K562 (cell line): ENCODE data around the gene GADD45B. TPM values are rescaled to one million over a fixed set of nuclear protein-coding genes. Genes with fewer than 3 reads are reported as not detected.

ENCODE experiments used
- BDP1 ChIP-seq: IDR thresholded peaks from 3 replicates; pipeline ENCODE4 v1.6.1; 2011; ENCODE audit not compliant: insufficient read length, insufficient read depth
- BMI1 ChIP-seq: fragments of 150-350 bp; IDR thresholded peaks from 2 replicates; pipeline ENCODE4 v1.6.1; 2014; ENCODE audit warnings: low read length
- BRF2 ChIP-seq: IDR thresholded peaks from 3 replicates; pipeline ENCODE4 v1.6.1; 2011; ENCODE audit warnings: borderline replicate concordance, mild to moderate bottlenecking; ENCODE audit not compliant: insufficient read length, insufficient read depth
- CREB5 ChIP-seq: fragments of 250-450 bp; sonication (Bioruptor Pico); IDR thresholded peaks from 2 replicates; pipeline ENCODE4 v1.5.0; 2020; ENCODE audit warnings: mild to moderate bottlenecking
- DNMT1 ChIP-seq: fragments of 450-650 bp; IDR thresholded peaks from 2 replicates; pipeline ENCODE4 v1.6.1; 2016; ENCODE audit warnings: antibody characterized with exemption, mild to moderate bottlenecking
- ELK1 ChIP-seq: sonication (generic); formaldehyde crosslinking; IDR thresholded peaks from 2 replicates; pipeline ENCODE4 v1.8.1; 2022; ENCODE audit warnings: missing genetic modification reagents
- FOXA1 ChIP-seq: fragments of 450-650 bp; IDR thresholded peaks from 2 replicates; pipeline ENCODE4 v1.6.1; 2016; ENCODE audit warnings: mild to moderate bottlenecking, borderline replicate concordance
- HDAC1 ChIP-seq, 2 experiments: fragments of 450-650 bp; IDR thresholded peaks; 2 replicates each; pipeline ENCODE4 v1.6.1; 2016 to 2017; ENCODE audit warnings: inconsistent platforms in 1 of 2, mild to moderate bottlenecking in 1 of 2, moderate library complexity in 1 of 2
- NR2C2 ChIP-seq, 2 experiments: fragments of 200-800 bp in 1 of 2; sonication (Bioruptor generic) in 1 of 2; sonication (generic) in 1 of 2; formaldehyde crosslinking in 1 of 2; IDR thresholded peaks; 2 replicates each; pipeline versions ENCODE4 v1.6.1 to v1.8.0; 2016 to 2022; ENCODE audit warnings: mild to moderate bottlenecking in 1 of 2, missing compliant biosample characterization in 1 of 2, missing genetic modification characterization in 1 of 2, missing genetic modification reagents in 1 of 2
- RAD21 ChIP-seq, 2 experiments: fragments of 250-450 bp in 1 of 2; fragments of 450-650 bp in 1 of 2; sonication (Bioruptor Pico) in 1 of 2; formaldehyde crosslinking in 1 of 2; IDR thresholded peaks in 1 of 2; conservative IDR thresholded peaks in 1 of 2; 2 replicates each; pipeline versions ENCODE4 v1.4.0 to v1.8.0; 2020 to 2022; ENCODE audit warnings: mild to moderate bottlenecking in 2 of 2, moderate library complexity in 1 of 2
- SAFB ChIP-seq: fragments of 200-400 bp; formaldehyde crosslinking; IDR thresholded peaks from 2 replicates; pipeline ENCODE4 v1.6.1; 2017; ENCODE audit warnings: low read depth, low read length, borderline replicate concordance
- SAFB2 ChIP-seq: fragments of 200-400 bp; formaldehyde crosslinking; IDR thresholded peaks from 2 replicates; pipeline ENCODE4 v1.6.1; 2018; ENCODE audit warnings: borderline replicate concordance, low read length, low read depth, moderate library complexity; ENCODE audit not compliant: severe bottlenecking
- SETDB1 ChIP-seq: IDR thresholded peaks from one replicate; pipeline ENCODE4 v1.6.1; 2012; ENCODE audit warnings: low read length, control low read depth, inconsistent platforms
- STAG1 ChIP-seq: sonication (generic); formaldehyde crosslinking; IDR thresholded peaks from 2 replicates; pipeline ENCODE4 v1.5.0; 2020; ENCODE audit warnings: missing genetic modification reagents, borderline replicate concordance
- TBL1XR1 ChIP-seq, 2 experiments: IDR thresholded peaks; 2 replicates each; pipeline ENCODE4 v1.6.1; 2012; ENCODE audit warnings: improper control_type of control experiment in 2 of 2, low read length in 2 of 2, mild to moderate bottlenecking in 1 of 2
- XRCC5 ChIP-seq: fragments of 200-400 bp; formaldehyde crosslinking; IDR thresholded peaks from 2 replicates; pipeline ENCODE4 v1.6.1; 2017; ENCODE audit warnings: low read depth, mild to moderate bottlenecking, low read length
- ZNF133 ChIP-seq: fragments of 250-450 bp; sonication (Bioruptor Pico); IDR thresholded peaks from 2 replicates; pipeline ENCODE4 v1.4.0; 2020; ENCODE audit warnings: mild to moderate bottlenecking
- ZNF184 ChIP-seq: sonication (generic); formaldehyde crosslinking; IDR thresholded peaks from 2 replicates; pipeline ENCODE4 v1.5.0; 2020; ENCODE audit warnings: missing genetic modification reagents
- ZNF395 ChIP-seq: fragments of 200-800 bp; sonication (Bioruptor generic); IDR thresholded peaks from 2 replicates; pipeline ENCODE4 v1.6.1; 2017; ENCODE audit warnings: missing genetic modification characterization, missing compliant biosample characterization
- ZNF444 ChIP-seq: fragments of 250-450 bp; sonication (Bioruptor Pico); IDR thresholded peaks from 2 replicates; pipeline ENCODE4 v1.4.0; 2020; ENCODE audit warnings: mild to moderate bottlenecking, moderate library complexity
- ZNF583 ChIP-seq: fragments of 250-450 bp; sonication (Bioruptor Pico); IDR thresholded peaks from 2 replicates; pipeline ENCODE4 v1.4.0; 2020
- ZNF584 ChIP-seq: fragments of 200-800 bp; sonication (Bioruptor generic); IDR thresholded peaks from 2 replicates; pipeline ENCODE4 v1.6.1; 2016; ENCODE audit warnings: low read depth, mild to moderate bottlenecking, missing genetic modification characterization, missing compliant biosample characterization
- polyA plus RNA-seq, 8 experiments: library from polyadenylated mRNA; depleted of rRNA in 4 of 8; stranded (reverse) in 5 of 8; unstranded in 3 of 8; fragments of >200 nt; fragmentation: Nextera tagmentation in 2 of 8; fragmentation: Illumina TruSeq in 1 of 8; extraction: Ambion mirVana in 2 of 8; extraction: Trizol in 1 of 8; gene quantifications; 2 replicates each; pipeline versions ENCODE4 v1.2.1 to v1.2.3, GENCODE V29; 2011 to 2014; ENCODE audit warnings: inconsistent platforms in 1 of 8, missing spikeins in 1 of 8
- total RNA-seq, 7 experiments: library from RNA; depleted of rRNA in 6 of 7; stranded (reverse); fragments of >200 nt in 6 of 7; fragmentation: Illumina TruSeq in 2 of 7; extraction: Trizol in 2 of 7; gene quantifications; 2 replicates each; pipeline versions ENCODE4 v1.2.1 to v1.2.3, GENCODE V29; 2011 to 2021; ENCODE audit warnings: low replicate concordance in 1 of 7

Gene GADD45B
- total and polyA plus RNA-seq, 9 of the 15 experiments (the other 6 are each of a cell fraction or from before 2014, with no cell fraction given): 0.06 to 4.1 (median 2.1) TPM

GRCh38 chr19:2427429-2428320 is 48.3 kb upstream of the GADD45B start, which contains the start of gene TIMM13 (continued):
- TF ChIP-seq CREB5 (CRISPR knock-in tag) (no peak), ZNF133 (CRISPR knock-in tag) (no peak), FOXA1 (no peak), XRCC5 (no peak), ZNF584 (CRISPR knock-in tag) (no peak), TBL1XR1 (IDR thresholded peaks at IDR 0.05; ENCODE audit: low read length in 2 of 2) (peak in 1 of 2 experiments; percentile 17; a peak in 1 of 4 replicates), BMI1 (no peak), DNMT1 (peak; percentile 77; the same call in 1 of the 2 replicates), SAFB (no peak), RAD21 (CRISPR knock-in tag; conservative IDR thresholded peaks at IDR 0.05 in 1 of 2, IDR thresholded peaks at IDR 0.05 in 1 of 2) (0 out of 4 replicates have a peak, but pooled peaks of 1 of the 2 experiments have one; percentile 5), BDP1 (no peak), ZNF395 (no peak; the same call in 1 of the 2 replicates), ZNF444 (no peak), SAFB2 (no peak), BRF2 (no peak), NR2C2 (CRISPR knock-in tag; IDR thresholded peaks at IDR 0.05) (no peak; the same call in 1 of the 2 replicates), NR2C2 (tag; IDR thresholded peaks at IDR 0.05) (peak; percentile 96), HDAC1 (IDR thresholded peaks at IDR 0.05) (peak in 1 of 2 experiments; percentile 74; a peak in 2 of 4 replicates), SETDB1 (peak; percentile 68), ELK1 (no peak), ZNF583 (CRISPR knock-in tag) (peak; percentile 64; the same call in 1 of the 2 replicates), ZNF184 (CRISPR knock-in tag) (no peak), STAG1 (no peak)
